Pulmonary artery endothelial cell (primary cell): ENCODE results near the gene WFDC5. TPM values are rescaled to one million over a fixed set of nuclear protein-coding genes. Genes with fewer than 3 reads are reported as not detected.
"Not testable (repeated sequence)": the region's sequence is repeated elsewhere in the genome, so short reads cannot be mapped to it uniquely, and the experiment has no call there.

Experiments
- DNase-seq: peaks from one replicate; pipeline ENCODE4 v3.0.0-alpha.2; 2011; ENCODE audit warnings: low read depth, low spot score
- total RNA-seq: library from RNA; depleted of rRNA; stranded (reverse); fragments of >200 nt; gene quantifications from 2 replicates; pipeline ENCODE4 v1.2.3, GENCODE V29; 2014

Gene WFDC5
- total RNA-seq, 1 donor from 2014 or later, result not detected

DNA sequence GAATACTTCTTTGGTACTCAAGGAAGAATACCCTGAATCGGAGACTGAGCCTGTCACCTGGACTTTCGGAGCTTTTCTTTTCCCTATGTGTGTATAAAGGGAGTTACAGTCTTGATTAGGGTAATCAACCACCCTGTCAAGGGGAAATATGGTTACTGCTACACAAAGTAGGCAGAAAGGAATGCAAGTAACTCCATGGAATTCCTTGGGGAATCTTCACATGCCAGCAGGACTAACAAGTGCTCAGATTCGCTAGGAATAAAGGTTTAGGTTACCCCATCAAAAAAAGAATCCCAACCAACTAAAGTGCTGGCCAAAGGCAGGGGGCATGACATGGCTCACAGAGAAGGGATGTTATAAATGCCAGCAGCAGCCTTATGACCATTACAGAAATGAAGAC is 24.5 kb downstream of the WFDC5 start:
- DNase-seq, result no peak

DNA sequence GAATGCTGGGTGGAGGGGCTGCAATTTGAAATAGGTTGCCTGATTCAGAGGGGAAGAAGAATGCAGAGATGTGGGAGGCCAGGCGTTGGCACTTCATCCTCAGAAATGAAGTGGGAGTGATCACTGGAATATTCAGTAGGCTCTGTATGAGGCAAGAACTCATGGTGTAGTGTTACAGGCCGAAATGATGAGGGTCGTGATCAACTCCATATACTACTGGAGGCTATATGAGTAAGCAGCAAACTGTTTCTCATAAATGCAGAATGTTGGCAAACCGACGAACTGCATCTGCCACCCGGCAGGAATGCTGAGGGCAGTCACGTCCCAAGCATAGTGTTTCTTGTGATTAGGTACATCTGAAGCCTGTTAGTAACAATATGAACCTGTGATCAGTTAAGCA is 26.7 kb downstream of the WFDC5 start:
- DNase-seq, result no peak

DNA sequence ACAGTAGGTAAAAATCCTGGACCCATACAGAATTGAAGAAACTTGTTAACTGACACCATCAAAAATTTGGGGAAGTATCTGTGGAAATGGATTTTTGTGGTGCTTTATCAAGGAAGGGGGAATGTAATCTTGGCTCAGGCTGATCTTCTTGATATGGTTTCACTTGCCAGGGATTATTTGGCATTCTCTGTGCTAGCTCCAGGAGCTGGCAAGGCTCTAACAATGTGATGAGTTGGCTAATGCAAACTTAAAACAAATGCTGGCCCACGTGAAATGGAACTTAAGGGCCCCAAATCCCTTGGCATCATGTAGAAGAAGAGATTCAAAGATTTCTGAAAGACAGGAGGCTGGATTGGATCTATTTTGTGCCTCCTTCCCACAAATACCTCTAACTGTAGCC is 27.2 kb downstream of the WFDC5 start:
- DNase-seq, result no peak

DNA sequence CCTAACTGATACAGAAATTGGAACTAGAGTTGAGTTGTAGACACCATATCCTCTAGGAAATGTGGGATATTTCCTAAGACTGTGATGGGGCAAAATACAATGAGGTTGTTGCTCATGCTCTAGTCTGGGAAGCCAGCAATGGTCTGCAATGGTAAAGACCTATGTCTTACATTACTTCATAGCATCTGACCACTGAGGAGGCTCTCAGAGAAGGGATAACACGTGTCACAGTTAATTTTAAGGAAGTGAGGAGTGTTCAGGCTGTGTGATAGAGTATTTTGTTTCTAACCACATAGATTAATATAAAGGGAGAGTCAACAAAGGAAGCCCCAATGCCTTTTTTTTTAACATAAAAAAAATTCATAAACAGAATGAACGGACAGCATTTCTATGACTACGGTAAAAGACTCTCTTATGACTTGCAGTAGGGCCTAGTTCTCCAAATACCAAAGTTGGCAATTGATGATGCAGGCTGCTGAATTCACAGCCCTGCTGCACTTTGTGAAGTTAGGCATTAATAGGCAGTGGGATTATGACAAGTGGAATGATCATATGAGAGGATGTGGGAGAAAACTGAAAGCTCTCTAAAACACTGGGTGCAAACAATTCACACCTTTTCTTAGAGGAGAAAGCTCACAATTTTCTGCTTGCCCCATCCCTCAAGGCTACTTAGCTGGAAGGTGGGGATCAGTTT is 27.7 kb downstream of the WFDC5 start:
- no peak for DNase-seq

DNA sequence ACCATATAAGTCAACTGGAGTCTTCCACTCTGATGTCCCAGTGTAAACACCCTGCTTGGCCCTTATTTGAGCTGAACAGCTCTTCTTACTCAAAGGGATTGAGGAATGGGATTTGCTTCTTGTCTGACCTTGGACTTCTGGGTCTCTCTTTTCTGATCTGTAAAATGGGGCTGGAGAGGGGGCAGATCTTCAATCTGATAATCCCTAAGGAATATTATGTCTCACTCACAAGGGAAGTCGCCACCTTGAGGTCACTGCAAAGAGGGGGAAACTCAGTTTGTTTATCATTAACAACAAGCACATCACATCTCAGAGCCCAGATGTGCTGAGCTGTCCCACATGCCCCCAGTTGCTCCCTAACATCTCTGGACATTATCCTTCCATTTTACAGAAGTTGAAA is 29.1 kb downstream of the WFDC5 start:
- no peak for DNase-seq

DNA sequence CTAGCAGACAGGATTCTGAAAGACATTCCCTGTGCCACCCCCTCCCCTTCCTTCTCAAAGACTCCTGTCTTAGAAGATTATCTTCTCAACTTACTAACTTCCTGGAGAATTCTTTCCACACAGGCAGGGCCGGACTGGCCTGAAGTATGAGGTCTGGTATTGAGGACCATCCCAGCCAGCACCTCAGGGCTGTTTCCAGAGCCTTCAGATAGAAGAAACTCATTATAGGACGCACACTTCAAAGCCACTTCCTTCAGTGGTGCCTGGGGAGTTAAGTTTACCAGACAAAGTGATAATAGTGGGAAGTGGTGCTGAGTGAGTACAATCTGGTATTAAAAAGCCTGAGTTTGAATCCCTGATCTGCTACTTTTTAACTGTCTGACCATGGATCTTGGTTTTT is 29.7 kb downstream of the WFDC5 start:
- DNase-seq, result no peak

DNA sequence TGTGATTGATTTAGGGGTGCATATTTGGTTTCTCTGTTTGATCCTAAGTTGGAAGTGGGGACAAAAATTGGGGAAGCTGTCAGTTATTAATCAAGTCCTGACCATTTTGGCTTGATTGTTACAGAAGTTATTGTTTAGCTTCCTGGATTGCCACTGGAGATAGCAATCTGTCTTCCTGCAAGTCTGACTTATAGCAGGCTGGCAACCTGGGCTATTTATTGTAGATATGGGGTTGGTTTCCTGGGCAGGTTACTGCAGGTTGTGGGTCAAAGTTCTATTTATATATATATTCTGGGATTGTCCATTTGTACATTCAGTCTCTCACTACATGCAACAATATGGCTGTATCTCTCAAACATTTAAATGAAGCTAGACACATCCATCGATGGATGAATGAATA is 31.8 kb downstream of the WFDC5 start:
- no peak for DNase-seq

DNA sequence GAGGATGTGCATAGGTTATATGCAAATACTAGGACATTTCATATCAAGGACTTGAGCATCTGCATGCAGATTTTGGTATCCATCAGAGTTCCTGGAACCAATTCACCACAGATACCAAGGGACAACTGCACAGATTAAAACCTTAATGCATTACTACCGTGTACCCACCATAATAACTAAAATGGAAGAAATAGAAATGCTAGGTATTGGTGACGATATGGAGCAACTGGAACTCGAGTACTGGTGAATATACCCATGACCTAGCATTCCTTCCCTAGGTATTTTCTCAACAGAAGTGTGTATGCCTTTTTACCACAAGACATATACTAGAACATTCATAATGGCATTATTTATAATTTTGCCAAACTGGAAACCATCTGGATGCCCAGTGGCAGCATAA is 32.5 kb downstream of the WFDC5 start:
- no peak for DNase-seq

DNA sequence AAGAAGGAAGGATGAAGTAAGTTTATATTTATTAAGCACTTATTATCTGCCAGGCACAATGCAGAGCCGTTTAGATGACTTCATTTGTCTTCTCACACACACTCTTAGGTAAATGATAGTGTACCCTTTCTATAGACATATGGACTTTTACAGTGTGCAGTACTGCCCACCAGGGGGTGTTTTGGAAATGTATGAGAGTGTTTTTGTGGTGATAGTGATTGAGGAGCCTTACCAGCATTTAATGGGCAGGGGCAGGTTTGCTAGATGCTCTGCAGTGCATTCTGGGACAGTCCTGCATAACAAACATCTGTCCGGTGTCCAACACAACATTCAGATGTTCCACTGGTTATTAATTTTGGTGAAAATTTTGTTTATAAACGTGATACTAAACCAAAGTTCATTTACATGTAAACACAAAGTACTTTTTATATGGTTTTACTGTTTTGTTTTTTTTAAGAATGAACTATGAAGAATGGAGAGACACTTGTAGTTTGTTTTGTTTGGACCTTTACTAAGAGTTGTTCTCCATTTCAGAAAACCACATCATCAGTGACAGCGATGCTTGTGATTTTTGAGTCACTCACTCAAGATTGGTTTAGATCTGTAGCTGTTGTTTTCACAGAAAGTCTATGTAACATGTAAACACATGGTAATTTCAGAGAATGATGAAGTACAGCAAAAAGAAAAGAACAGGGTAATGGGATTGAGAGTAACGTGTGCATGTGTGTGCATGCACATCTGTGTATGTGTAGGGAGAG is 33.9 kb downstream of the WFDC5 start:
- no peak for DNase-seq

DNA sequence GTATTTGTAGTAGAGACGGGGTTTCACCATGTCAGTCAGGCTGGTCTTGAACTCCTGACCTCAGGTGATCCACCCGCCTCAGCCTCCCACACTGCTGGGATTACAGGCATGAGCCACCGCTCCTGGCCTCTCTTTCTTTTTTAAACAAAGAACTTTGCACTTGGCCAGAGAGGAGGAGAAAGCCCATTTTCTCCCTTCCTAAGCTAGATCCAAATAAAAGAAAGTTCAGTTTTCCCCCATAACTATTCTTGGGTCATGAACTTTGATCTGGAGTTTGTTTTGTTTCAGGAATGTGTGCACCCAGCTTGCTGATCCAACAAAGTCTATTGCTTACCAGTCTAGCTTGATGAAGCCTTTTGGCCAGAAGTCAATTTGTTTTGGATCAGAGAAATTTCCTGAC is 37.4 kb downstream of the WFDC5 start:
- DNase-seq, result no peak

DNA sequence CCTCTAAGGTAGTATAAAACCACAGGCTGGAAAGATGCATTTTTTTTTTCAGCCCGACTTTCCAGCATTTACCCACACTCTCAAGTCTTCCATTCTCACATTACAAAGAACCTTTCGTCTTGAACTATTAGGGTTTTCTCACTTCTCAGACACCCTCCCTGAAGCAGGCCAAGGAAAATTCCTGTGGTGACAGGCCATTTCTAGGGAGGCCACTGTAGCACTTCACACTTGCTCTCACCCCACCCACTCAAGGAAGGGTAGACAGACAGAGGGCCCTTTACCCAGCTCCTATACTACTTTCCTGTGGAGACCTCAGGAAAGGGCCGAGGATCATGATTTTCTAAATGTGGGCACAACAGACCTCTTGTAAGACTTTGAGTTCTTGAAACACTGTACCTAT is 41.8 kb downstream of the WFDC5 start:
- DNase-seq, result no peak

DNA sequence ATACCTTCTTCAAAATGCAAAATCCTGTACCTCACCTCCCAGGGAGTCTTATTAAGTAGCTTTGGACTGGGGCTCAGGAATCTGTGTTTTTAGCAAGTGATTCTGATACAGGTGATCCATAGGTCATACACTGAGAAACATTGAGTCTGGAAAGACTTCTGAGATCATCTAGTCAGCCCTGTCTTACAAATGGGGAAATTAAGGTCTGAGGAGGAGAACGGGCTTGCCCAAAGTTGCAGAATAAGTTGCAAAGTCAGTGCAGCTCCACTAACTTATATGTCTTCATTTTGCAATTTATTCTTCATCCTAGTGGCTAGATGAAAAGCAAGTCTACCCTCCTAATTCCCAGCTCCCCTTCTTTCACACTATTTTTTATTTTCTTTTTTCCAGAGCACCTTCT is 42.9 kb downstream of the WFDC5 start:
- DNase-seq, result no peak

DNA sequence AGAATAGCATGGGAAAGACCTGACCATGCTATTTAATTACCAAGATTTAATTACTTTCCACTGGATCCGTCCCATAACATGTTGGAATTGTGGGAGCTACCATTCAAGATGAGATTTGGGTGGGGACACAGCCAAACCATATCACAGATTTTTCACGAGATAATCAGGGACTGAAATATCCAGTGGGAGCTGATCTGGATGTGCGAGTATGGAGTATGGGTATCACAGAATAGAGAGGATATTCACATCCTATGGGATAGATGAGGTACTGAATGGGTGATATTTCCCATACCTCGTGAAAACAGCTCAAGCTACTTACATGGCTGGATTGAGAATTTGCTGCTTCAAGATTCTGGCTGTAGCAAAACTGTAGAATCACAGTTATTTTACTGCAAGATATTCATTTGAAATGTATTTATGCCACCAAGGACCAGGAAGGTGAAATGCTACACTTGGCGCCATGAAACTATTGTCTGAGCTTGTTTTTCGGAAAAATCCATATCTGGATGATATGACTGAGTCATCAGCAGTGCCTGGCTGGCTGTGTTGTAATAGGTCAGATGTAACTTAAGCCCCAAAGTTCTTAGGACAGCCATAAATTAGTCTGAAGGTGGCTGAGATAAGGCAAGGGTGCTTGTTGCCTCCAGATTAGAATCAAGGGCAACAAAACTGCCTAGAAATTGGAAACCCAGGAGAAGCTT is 43.9 kb downstream of the WFDC5 start:
- DNase-seq, result peak; percentile 49

DNA sequence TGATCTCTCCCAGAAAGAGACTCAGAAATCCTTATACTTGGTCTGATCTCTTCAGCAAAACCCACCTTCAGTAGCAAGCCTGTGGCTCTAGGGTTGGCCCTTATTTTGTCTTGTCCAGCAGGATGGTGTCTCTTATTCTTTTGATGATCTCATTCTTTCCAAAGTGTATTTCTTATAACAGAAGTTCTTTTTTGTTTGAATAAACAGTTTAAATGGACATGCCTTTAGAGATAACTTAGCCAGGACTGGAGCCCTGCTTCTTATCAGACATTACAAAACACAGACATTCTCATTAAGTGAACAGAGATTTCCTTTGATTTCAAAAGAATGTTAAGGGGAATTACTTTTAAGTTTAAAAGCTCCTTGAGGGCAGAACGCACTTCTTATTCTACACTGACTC is 45.7 kb downstream of the WFDC5 start:
- DNase-seq, result no peak

DNA sequence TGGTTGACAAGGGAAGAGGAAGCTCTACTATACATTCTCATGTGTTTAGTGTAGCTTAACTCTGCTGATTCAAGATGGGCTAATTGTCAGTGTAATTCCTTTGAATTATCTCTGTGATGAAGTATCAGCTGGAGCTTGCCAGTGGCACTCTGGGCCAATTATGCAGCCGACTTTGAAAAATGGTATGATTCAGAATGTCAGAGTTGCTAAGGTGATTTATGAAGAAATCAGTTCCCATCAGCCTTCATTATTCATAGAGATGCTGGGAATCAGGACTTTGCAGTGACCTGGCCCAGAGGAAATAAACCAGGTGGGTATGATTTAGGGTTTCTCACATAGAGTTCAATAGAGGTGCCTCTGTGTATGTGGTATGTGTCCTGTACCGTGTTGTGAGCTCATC is 47.4 kb downstream of the WFDC5 start:
- DNase-seq, result no peak

DNA sequence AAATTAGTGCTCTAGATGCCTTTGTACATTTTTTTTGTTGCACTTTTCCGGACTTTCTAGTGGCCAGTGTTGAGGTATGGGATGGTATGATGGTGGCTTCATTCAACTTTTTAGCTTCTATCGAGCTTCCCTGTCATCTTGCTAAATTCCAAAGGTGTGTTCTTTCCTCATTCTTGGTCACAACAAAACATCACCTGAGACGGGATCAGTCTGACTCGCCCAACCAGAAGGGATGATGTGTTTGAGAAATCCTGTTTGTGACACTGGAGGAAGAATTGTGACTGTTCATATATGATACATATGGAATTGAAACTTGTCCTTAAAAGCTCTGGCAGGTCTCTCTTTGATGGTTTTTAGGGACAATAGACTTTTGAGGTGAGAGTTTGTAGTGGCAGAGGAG is 47.9 kb downstream of the WFDC5 start:
- DNase-seq, result no peak

DNA sequence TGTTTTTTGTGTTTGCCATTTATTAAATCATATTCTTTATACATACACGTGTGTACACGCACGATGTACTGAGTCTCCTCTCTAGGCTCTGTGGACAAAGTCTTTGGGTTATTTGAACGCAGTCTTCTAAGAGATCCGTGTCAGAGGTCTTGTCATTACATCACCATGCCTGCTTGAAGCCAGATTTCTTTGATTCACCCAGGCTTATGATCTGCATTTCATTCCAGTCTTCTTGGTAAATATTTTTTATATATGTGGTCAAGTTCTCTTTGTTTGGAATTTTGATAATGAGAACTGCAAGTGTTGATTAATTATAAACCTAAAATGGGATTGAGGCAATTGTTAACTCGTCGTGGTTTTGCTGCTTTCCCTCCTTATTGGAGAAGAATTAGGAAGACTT is 48.6 kb downstream of the WFDC5 start:
- no peak for DNase-seq

DNA sequence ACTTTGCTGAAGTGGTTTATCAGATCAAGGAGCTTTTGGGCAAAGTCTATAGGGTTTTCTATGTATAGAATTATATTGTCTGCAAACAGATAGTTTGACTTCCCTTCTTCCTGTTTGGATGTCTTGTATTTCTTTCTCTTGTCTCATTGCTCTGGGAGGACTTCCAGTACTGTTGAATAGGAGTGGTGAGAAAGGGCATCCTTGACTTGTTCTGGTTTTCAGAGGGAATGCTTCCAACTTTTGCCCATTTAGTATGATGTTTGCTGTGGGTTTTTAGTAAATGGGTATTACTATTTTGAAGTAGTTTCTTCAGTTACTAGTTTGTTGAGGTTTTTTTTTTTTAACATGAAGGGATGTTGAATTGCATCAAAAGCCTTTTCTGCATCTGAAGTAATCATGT is 50.2 kb downstream of the WFDC5 start:
- no peak for DNase-seq

DNA sequence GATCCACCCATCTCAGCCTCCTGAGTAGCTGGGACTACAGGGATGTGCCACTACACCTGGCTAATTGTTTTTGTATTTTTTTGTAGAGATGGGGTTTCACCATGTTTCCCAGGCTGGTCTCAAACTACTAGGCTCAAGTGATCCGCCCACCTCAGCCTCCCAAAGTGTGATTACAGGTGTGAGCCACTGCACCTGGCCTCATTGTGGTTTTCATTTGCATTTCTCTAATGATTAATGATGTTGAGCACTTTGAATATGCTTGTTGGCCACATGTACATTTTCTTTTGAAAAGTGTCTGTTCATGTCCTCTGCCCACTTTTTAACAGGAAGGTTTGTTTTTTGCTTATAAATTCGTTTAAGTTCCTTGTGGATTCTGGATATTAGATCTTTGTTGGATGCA is 51.9 kb downstream of the WFDC5 start:
- not testable (repeated sequence) for DNase-seq

DNA sequence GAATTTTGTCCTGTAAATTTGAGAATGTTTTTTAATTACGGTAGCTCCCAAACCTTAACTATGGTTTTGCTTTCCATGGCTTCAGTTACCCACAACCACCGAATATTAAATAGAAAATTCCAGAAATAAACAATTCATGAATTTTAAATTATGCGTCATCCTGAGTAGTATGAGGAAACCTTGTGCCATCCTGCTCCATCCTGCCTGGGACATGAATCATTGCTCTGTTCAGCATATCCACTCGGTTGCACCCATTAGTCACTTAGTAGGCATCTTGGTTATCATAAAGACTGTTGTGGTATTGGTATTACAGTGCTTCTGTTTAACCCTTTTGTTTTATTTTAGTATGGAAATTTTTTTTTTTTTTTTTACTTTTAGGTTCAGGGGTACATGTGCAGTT is 53.7 kb downstream of the WFDC5 start:
- peak; percentile 24 for DNase-seq

DNA sequence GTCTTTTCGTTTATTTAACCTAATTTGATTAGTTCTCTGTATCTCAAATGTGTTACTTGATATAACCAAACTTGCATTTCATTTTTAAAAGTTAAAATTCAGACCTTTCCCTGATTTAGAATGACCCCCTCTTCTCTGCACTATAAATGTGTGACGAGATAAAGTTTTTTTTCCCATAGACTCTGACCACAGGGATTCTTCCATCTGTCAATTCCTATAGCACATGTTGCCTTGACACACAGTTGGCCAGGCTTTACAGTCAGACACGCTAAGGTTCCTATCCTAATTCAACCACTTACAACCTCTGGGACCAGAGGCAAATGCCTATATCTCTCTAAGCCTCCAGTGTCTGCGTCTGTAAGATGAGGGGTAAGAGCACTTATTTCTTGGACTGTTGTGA is 54.7 kb downstream of the WFDC5 start:
- no peak for DNase-seq
